PC-9 (cell line): ENCODE data around the gene SAMHD1.

ENCODE experiments used
- CTCF ChIP-seq: fragments of 200-600 bp; sonication (generic); conservative IDR thresholded peaks from 2 replicates; pipeline ENCODE4 v1.6.1; 2017; ENCODE audit warnings: mixed run types, antibody characterized with exemption, mild to moderate bottlenecking, moderate library complexity
- EZH2 ChIP-seq: fragments of 200-600 bp; sonication (generic); IDR thresholded peaks from 2 replicates; pipeline ENCODE4 v1.8.0; 2017; ENCODE audit warnings: antibody characterized with exemption, low read depth

- TF ChIP-seq CTCF = no peak
- TF ChIP-seq EZH2 = no peak
Measured at GRCh38 chr20:36929290-36929689, 22.2 kb downstream of the SAMHD1 start.
